ENCODE results near the gene ZNF831.

Gene ZNF831

GRCh38 chr20:59181936-59182335 is 18.3 kb downstream of the ZNF831 start:
- no peaks in the 10 kb centered on the region for H3K36me3 ChIP-seq (ENCODE audit: control insufficient read depth, insufficient read depth, low read length)
- no peaks in the 10 kb centered on the region for H3K27me3 ChIP-seq (ENCODE audit: control insufficient read depth, insufficient read depth, low read length)
- no peaks in the 10 kb centered on the region for H3K4me1 ChIP-seq (ENCODE audit: control insufficient read depth, insufficient read depth, low read length)
- no peak overlapping the region for H3K9ac ChIP-seq (ENCODE audit: low read length)
- H3K4me3 ChIP-seq (ENCODE audit: low read length) = no peak overlapping the region
- no peak overlapping the region for H3K27ac ChIP-seq (ENCODE audit: low read depth, low read length)

GRCh38 chr20:59182401-59183044 is 18.9 kb downstream of the ZNF831 start:
- Histone ChIP-seq H3K36me3 (ENCODE audit: control insufficient read depth, insufficient read depth, low read length) (no peaks in the 10 kb centered on the region), H3K9ac (ENCODE audit: low read length) (no peak overlapping the region)

GRCh38 chr20:59183751-59184150 is 20.1 kb downstream of the ZNF831 start:
- no peaks in the 10 kb centered on the region for H3K4me1 ChIP-seq (ENCODE audit: control insufficient read depth, insufficient read depth, low read length)
- H3K36me3 ChIP-seq (ENCODE audit: control insufficient read depth, insufficient read depth, low read length) = no peaks in the 10 kb centered on the region
- H3K27ac ChIP-seq (ENCODE audit: low read depth, low read length) = no peak overlapping the region
- no peak overlapping the region for H3K9ac ChIP-seq (ENCODE audit: low read length)
- no peak overlapping the region for H3K4me3 ChIP-seq (ENCODE audit: low read length)
- no peaks in the 10 kb centered on the region for H3K27me3 ChIP-seq (ENCODE audit: control insufficient read depth, insufficient read depth, low read length)

More at GRCh38 chr20:59182401-59183044, 18.9 kb downstream of the ZNF831 start:
- no peak overlapping the region for H3K27ac ChIP-seq (ENCODE audit: low read depth, low read length)
- H3K4me3 ChIP-seq (ENCODE audit: low read length) = no peak overlapping the region
- H3K27me3 ChIP-seq (ENCODE audit: control insufficient read depth, insufficient read depth, low read length) = no peaks in the 10 kb centered on the region
- H3K4me1 ChIP-seq (ENCODE audit: control insufficient read depth, insufficient read depth, low read length) = no peaks in the 10 kb centered on the region

- Histone ChIP-seq H3K4me1 (ENCODE audit: control insufficient read depth, insufficient read depth, low read length) (no peaks in the 10 kb centered on the region), H3K27ac (ENCODE audit: low read depth, low read length) (no peak overlapping the region), H3K36me3 (ENCODE audit: control insufficient read depth, insufficient read depth, low read length) (no peaks in the 10 kb centered on the region), H3K27me3 (ENCODE audit: control insufficient read depth, insufficient read depth, low read length) (no peaks in the 10 kb centered on the region), H3K4me3 (ENCODE audit: low read length) (no peak overlapping the region), H3K9ac (ENCODE audit: low read length) (no peak overlapping the region)
These were observed 21.3 kb downstream of the ZNF831 start for GRCh38 chr20:59184880-59185447.

- no peaks in the 10 kb centered on the region for H3K27me3 ChIP-seq (ENCODE audit: control insufficient read depth, insufficient read depth, low read length)
- no peak overlapping the region for H3K27ac ChIP-seq (ENCODE audit: low read depth, low read length)
- H3K36me3 ChIP-seq (ENCODE audit: control insufficient read depth, insufficient read depth, low read length) = no peaks in the 10 kb centered on the region
- no peak overlapping the region for H3K9ac ChIP-seq (ENCODE audit: low read length)
- no peaks in the 10 kb centered on the region for H3K4me1 ChIP-seq (ENCODE audit: control insufficient read depth, insufficient read depth, low read length)
- H3K4me3 ChIP-seq (ENCODE audit: low read length) = no peak overlapping the region
These were observed 22.2 kb downstream of the ZNF831 start for GRCh38 chr20:59185809-59186208.

- H3K9ac ChIP-seq (ENCODE audit: low read length) = no peak overlapping the region
- no peaks in the 10 kb centered on the region for H3K27me3 ChIP-seq (ENCODE audit: control insufficient read depth, insufficient read depth, low read length)
- no peak overlapping the region for H3K27ac ChIP-seq (ENCODE audit: low read depth, low read length)
- H3K36me3 ChIP-seq (ENCODE audit: control insufficient read depth, insufficient read depth, low read length) = no peaks in the 10 kb centered on the region
- H3K4me1 ChIP-seq (ENCODE audit: control insufficient read depth, insufficient read depth, low read length) = no peaks in the 10 kb centered on the region
- H3K4me3 ChIP-seq (ENCODE audit: low read length) = no peak overlapping the region
These were observed 26.8 kb downstream of the ZNF831 start for GRCh38 chr20:59190466-59190865.

GRCh38 chr20:59191036-59191755 is 27.6 kb downstream of the ZNF831 start:
- Histone ChIP-seq H3K36me3 (ENCODE audit: control insufficient read depth, insufficient read depth, low read length) (no peaks in the 10 kb centered on the region), H3K4me1 (ENCODE audit: control insufficient read depth, insufficient read depth, low read length) (no peaks in the 10 kb centered on the region), H3K27me3 (ENCODE audit: control insufficient read depth, insufficient read depth, low read length) (no peaks in the 10 kb centered on the region), H3K4me3 (ENCODE audit: low read length) (no peak overlapping the region), H3K27ac (ENCODE audit: low read depth, low read length) (no peak overlapping the region), H3K9ac (ENCODE audit: low read length) (no peak overlapping the region)

- Histone ChIP-seq H3K4me1 (ENCODE audit: control insufficient read depth, insufficient read depth, low read length) (no peaks in the 10 kb centered on the region), H3K9ac (ENCODE audit: low read length) (no peak overlapping the region), H3K27ac (ENCODE audit: low read depth, low read length) (no peak overlapping the region), H3K27me3 (ENCODE audit: control insufficient read depth, insufficient read depth, low read length) (no peaks in the 10 kb centered on the region), H3K36me3 (ENCODE audit: control insufficient read depth, insufficient read depth, low read length) (no peaks in the 10 kb centered on the region), H3K4me3 (ENCODE audit: low read length) (no peak overlapping the region)
These were observed 28.3 kb downstream of the ZNF831 start for GRCh38 chr20:59191756-59192532.

- H3K27me3 ChIP-seq (ENCODE audit: control insufficient read depth, insufficient read depth, low read length) = no peaks in the 10 kb centered on the region
- no peaks in the 10 kb centered on the region for H3K36me3 ChIP-seq (ENCODE audit: control insufficient read depth, insufficient read depth, low read length)
- H3K9ac ChIP-seq (ENCODE audit: low read length) = no peak overlapping the region
- H3K27ac ChIP-seq (ENCODE audit: low read depth, low read length) = no peak overlapping the region
- no peak overlapping the region for H3K4me3 ChIP-seq (ENCODE audit: low read length)
- H3K4me1 ChIP-seq (ENCODE audit: control insufficient read depth, insufficient read depth, low read length) = no peaks in the 10 kb centered on the region
These were observed 28.9 kb downstream of the ZNF831 start for GRCh38 chr20:59192533-59192896.

- Histone ChIP-seq H3K27me3 (ENCODE audit: control insufficient read depth, insufficient read depth, low read length) (no peaks in the 10 kb centered on the region), H3K36me3 (ENCODE audit: control insufficient read depth, insufficient read depth, low read length) (no peaks in the 10 kb centered on the region), H3K4me1 (ENCODE audit: control insufficient read depth, insufficient read depth, low read length) (no peaks in the 10 kb centered on the region), H3K9ac (ENCODE audit: low read length) (no peak overlapping the region), H3K27ac (ENCODE audit: low read depth, low read length) (no peak overlapping the region), H3K4me3 (ENCODE audit: low read length) (no peak overlapping the region)
These were observed 29.7 kb downstream of the ZNF831 start for GRCh38 chr20:59193325-59193724.

- Histone ChIP-seq H3K36me3 (ENCODE audit: control insufficient read depth, insufficient read depth, low read length) (no peaks in the 10 kb centered on the region), H3K4me3 (ENCODE audit: low read length) (no peak overlapping the region), H3K9ac (ENCODE audit: low read length) (no peak overlapping the region), H3K27me3 (ENCODE audit: control insufficient read depth, insufficient read depth, low read length) (no peaks in the 10 kb centered on the region), H3K4me1 (ENCODE audit: control insufficient read depth, insufficient read depth, low read length) (no peaks in the 10 kb centered on the region), H3K27ac (ENCODE audit: low read depth, low read length) (no peak overlapping the region)
These were observed 30.7 kb downstream of the ZNF831 start for GRCh38 chr20:59194023-59194935.

Measured in rectal smooth muscle tissue (tissue), 1 donor.